Stomach (tissue), 4 donors: Measurements from ENCODE around the gene BRD7.
"Not testable (repeated sequence)": the region's sequence is repeated elsewhere in the genome, so short reads cannot be mapped to it uniquely, and the experiment has no call there.

ENCODE experiments used
- EP300 ChIP-seq: sonication (generic); formaldehyde crosslinking; IDR thresholded peaks from one replicate; pipeline ENCODE4 v1.6.1; 2017; ENCODE audit warnings: antibody characterized with exemption
- POLR2A ChIP-seq, 4 donors: fragments of 450-650 bp; IDR thresholded peaks; one replicate each; pipeline ENCODE4 v1.6.1; 2016; ENCODE audit warnings: antibody characterized with exemption in 4 of 4, control low read depth in 2 of 4, mild to moderate bottlenecking in 1 of 4, moderate library complexity in 1 of 4
- POLR2AphosphoS5 ChIP-seq, 3 donors: sonication (generic); formaldehyde crosslinking; IDR thresholded peaks; one replicate each; pipeline ENCODE4 v1.6.1; 2016; ENCODE audit warnings: antibody characterized with exemption in 3 of 3
- TF ChIP-seq, protein P1 (sequence below), 7 experiments: fragments of 450-650 bp in 4 of 7; fragments of 200-600 bp in 3 of 7; sonication (generic) in 3 of 7; IDR thresholded peaks; one replicate each; pipeline ENCODE4 v1.5.1; 2016 to 2019; ENCODE audit warnings: antibody characterized with exemption in 7 of 7, control low read depth in 2 of 7, mild to moderate bottlenecking in 1 of 7

- TF ChIP-seq, protein P1, sequence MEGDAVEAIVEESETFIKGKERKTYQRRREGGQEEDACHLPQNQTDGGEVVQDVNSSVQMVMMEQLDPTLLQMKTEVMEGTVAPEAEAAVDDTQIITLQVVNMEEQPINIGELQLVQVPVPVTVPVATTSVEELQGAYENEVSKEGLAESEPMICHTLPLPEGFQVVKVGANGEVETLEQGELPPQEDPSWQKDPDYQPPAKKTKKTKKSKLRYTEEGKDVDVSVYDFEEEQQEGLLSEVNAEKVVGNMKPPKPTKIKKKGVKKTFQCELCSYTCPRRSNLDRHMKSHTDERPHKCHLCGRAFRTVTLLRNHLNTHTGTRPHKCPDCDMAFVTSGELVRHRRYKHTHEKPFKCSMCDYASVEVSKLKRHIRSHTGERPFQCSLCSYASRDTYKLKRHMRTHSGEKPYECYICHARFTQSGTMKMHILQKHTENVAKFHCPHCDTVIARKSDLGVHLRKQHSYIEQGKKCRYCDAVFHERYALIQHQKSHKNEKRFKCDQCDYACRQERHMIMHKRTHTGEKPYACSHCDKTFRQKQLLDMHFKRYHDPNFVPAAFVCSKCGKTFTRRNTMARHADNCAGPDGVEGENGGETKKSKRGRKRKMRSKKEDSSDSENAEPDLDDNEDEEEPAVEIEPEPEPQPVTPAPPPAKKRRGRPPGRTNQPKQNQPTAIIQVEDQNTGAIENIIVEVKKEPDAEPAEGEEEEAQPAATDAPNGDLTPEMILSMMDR (IDR thresholded peaks at IDR 0.05), result not testable (repeated sequence)
- not testable (repeated sequence) for TF ChIP-seq EP300; POLR2A (IDR thresholded peaks at IDR 0.05); POLR2AphosphoS5 (IDR thresholded peaks at IDR 0.05)
Measured at GRCh38 chr16:50345210-50345609, 23.6 kb downstream of the BRD7 start.
